SU-DHL-6 (cell line): ENCODE results near the gene DDB1.

Source experiments
- H2AFZ ChIP-seq: fragments of 200-600 bp; sonication (generic); 2 replicates; pipeline ENCODE4 v1.6.1; 2014; ENCODE audit warnings: low read depth, mild to moderate bottlenecking, moderate library complexity, mixed read lengths, antibody characterized with exemption, low read length; ENCODE audit not compliant: severe bottlenecking
- H3F3A ChIP-seq: fragments of 200-600 bp; shearing (Covaris generic); 2 replicates; pipeline ENCODE4 v1.6.0; 2016; ENCODE audit warnings: antibody characterized with exemption, mild to moderate bottlenecking; ENCODE audit not compliant: insufficient read depth
- H3K27ac ChIP-seq: fragments of 200-600 bp; sonication (generic); 2 replicates; pipeline ENCODE4 v1.5.1; 2016; ENCODE audit warnings: low read depth, mild to moderate bottlenecking, low read length, moderate library complexity, mixed read lengths
- H3K27me3 ChIP-seq: fragments of 200-600 bp; sonication (generic), shearing (Covaris generic); 2 replicates; pipeline ENCODE4 v1.6.0; 2014; ENCODE audit warnings: mild to moderate bottlenecking, low read length
- H3K36me3 ChIP-seq: fragments of 200-600 bp; sonication (generic); 2 replicates; pipeline ENCODE4 v1.6.1; 2014; ENCODE audit warnings: mild to moderate bottlenecking, low read length, mixed read lengths
- H3K4me2 ChIP-seq: fragments of 300-600, 200-600 bp; shearing (Covaris generic), sonication (generic); 2 replicates; pipeline ENCODE4 v1.6.0; 2014; ENCODE audit warnings: low read length, low read depth, mild to moderate bottlenecking; ENCODE audit not compliant: poor library complexity, severe bottlenecking
- H3K4me3 ChIP-seq: fragments of 200-600 bp; sonication (generic); 2 replicates; pipeline ENCODE4 v1.5.1; 2014; ENCODE audit warnings: antibody characterized with exemption, low read length, mild to moderate bottlenecking, mixed read lengths; ENCODE audit not compliant: insufficient read depth, poor library complexity, severe bottlenecking
- H3K79me2 ChIP-seq: fragments of 200-600 bp; sonication (generic); 2 replicates; pipeline ENCODE4 v1.6.1; 2014; ENCODE audit warnings: mild to moderate bottlenecking, low read length, moderate library complexity; ENCODE audit not compliant: insufficient read depth
- H3K9ac ChIP-seq: fragments of 200-600 bp; sonication (generic); 2 replicates; pipeline ENCODE4 v1.7.0; 2014; ENCODE audit warnings: mild to moderate bottlenecking, low read length
- H3K9me2 ChIP-seq: fragments of 200-600 bp; sonication (generic); replicated peaks from 2 replicates; pipeline ENCODE4 v1.6.1; 2014; ENCODE audit warnings: low read length; ENCODE audit not compliant: insufficient read depth
- H3K9me3 ChIP-seq: fragments of 200-600 bp; sonication (generic); 2 replicates; pipeline ENCODE4 v1.6.1; 2014; ENCODE audit warnings: low read length, mixed read lengths; ENCODE audit not compliant: insufficient read depth
- H4K20me1 ChIP-seq: fragments of 200-600 bp; sonication (generic); 2 replicates; pipeline ENCODE4 v1.6.1; 2014; ENCODE audit warnings: low read depth, mild to moderate bottlenecking, antibody characterized with exemption, low read length, moderate library complexity, mixed read lengths
- EZH2phosphoT487 ChIP-seq: fragments of 200-600 bp; sonication (generic), shearing (Covaris generic); conservative IDR thresholded peaks from 2 replicates; pipeline ENCODE4 v1.6.1; 2018; ENCODE audit warnings: mild to moderate bottlenecking, antibody characterized with exemption, low read length, moderate library complexity, mixed read lengths
- TF ChIP-seq, protein P1 (sequence below): fragments of 200-600 bp; sonication (generic); IDR thresholded peaks from one replicate; pipeline ENCODE4 v1.5.1; 2017; ENCODE audit warnings: antibody characterized with exemption, mild to moderate bottlenecking, low read length, moderate library complexity; ENCODE audit not compliant: insufficient read depth, poor library complexity, severe bottlenecking

Gene DDB1

DNA sequence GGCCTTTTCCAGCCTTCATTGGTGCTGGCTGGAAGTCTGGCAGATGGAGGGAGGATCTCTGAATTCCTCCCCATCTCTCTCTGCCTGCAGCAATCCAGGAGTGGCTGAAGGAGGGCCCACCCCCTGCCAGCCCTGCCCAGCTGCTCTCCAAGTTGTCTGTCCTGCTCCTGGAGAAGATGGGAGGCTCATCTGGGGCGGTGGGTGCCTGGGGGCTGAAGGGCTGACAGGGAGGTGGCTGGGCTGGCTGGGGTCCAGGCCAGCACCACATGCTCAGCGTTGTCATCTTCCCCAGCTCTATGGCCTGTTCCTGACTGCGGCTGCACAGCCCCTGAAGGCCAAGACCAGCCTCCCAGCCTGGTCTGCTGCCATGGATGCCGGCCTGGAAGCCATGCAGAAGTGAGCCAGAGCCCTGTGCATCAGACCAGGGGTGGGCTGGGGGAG is 12.3 kb upstream of the DDB1 start:
- H3K27me3 ChIP-seq: no peaks in the 10 kb centered on the region
- no peak overlapping the region for H3K4me2 ChIP-seq
- no peak overlapping the region for H3K4me3 ChIP-seq
- no peaks in the 10 kb centered on the region for H4K20me1 ChIP-seq
- H3K9me2 ChIP-seq: no peaks in the 10 kb centered on the region
- H3F3A ChIP-seq: no peaks in the 10 kb centered on the region
- H3K36me3 ChIP-seq: no peaks in the 10 kb centered on the region
- no peaks in the 10 kb centered on the region for H3K79me2 ChIP-seq
- H3K9me3 ChIP-seq: no peaks in the 10 kb centered on the region
- H3K9ac ChIP-seq: no peak overlapping the region
- no peak for TF ChIP-seq EZH2phosphoT487
- TF ChIP-seq, protein P1, sequence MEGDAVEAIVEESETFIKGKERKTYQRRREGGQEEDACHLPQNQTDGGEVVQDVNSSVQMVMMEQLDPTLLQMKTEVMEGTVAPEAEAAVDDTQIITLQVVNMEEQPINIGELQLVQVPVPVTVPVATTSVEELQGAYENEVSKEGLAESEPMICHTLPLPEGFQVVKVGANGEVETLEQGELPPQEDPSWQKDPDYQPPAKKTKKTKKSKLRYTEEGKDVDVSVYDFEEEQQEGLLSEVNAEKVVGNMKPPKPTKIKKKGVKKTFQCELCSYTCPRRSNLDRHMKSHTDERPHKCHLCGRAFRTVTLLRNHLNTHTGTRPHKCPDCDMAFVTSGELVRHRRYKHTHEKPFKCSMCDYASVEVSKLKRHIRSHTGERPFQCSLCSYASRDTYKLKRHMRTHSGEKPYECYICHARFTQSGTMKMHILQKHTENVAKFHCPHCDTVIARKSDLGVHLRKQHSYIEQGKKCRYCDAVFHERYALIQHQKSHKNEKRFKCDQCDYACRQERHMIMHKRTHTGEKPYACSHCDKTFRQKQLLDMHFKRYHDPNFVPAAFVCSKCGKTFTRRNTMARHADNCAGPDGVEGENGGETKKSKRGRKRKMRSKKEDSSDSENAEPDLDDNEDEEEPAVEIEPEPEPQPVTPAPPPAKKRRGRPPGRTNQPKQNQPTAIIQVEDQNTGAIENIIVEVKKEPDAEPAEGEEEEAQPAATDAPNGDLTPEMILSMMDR: no peak
- no peak overlapping the region for H2AFZ ChIP-seq
- no peak overlapping the region for H3K27ac ChIP-seq

DNA sequence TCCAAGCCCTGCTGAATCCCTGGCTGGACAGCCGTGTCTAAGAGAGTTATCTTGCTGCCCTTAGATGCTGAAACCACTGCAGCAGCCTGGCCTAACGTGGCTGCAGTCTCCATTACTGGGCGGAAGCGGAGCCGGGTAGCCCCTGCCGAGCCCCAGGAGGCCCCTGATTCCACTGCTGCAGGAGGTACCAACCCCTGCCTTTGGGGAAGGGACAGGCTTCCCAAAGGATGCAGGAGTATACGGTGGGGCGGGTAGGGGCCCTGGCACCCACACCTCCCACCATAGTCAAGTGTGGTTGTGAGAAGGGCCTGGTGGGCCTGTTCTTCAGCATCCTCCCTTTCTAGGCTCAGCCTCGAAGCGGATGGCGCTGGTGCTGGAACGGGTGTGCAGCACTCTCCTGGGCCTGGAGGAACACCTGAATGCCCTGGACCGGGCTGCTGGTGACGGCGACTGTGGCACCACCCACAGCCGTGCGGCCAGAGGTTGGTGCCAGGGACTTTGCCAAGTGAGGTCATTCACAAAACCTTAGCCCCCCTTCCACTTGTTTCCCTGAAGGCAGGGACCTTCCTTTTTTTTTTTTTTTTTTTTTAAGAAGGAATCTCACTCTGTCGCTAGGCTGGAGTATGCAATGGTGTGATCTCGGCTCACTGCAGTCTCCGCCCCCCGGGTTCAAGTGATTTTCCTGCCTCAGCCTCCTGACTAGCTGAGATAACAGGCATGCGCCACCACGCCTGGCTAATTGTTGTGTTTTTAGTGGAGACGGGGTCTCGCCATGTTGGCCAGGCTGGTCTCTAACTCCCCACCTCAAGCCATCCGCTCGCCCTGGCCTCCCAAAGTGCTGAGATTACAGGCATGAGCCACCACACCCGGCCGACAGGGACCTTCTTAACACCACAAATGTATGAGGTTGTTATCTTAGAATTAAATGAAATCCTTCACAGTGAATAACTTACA is 11.2 kb upstream of the DDB1 start:
- Histone ChIP-seq H3K4me3 (no peak overlapping the region), H4K20me1 (no peaks in the 10 kb centered on the region), H3K36me3 (no peaks in the 10 kb centered on the region), H3K9me2 (no peaks in the 10 kb centered on the region), H3K9me3 (no peaks in the 10 kb centered on the region), H3F3A (no peaks in the 10 kb centered on the region), H3K27ac (no peak overlapping the region), H3K4me2 (no peak overlapping the region), H3K9ac (no peak overlapping the region), H2AFZ (no peak overlapping the region), H3K27me3 (no peaks in the 10 kb centered on the region), H3K79me2 (no peaks in the 10 kb centered on the region)
- no peak for TF ChIP-seq EZH2phosphoT487
- TF ChIP-seq, protein P1: no peak

DNA sequence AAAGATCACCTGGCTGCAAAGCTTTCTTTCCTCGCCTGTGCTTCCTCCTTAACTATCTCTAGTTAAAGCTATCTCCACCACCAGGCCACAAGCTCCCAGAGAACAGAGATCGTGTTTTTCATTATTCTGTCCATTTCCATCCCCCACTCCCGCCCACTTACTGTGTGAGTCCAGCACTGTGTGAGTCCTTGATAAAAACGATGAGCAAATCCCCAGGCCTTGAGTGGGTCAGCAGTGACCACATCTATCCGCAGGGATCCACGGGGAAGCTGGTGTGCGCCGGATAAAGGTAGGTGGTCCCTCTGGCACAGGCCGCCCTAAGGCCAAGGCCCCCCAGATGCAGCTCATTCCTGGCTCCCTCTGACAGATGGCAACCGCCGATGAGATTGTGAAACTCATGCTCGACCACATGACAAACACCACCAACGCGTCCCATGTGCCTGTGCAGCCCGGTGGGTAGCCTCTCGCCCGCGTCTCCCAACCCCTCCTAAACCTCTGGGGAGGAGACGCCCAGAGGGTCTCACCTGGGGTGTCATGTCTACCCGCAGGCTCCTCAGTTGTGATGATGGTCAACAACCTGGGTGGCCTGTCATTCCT is 9.4 kb upstream of the DDB1 start:
- TF ChIP-seq, protein P1: no peak
- TF ChIP-seq EZH2phosphoT487: no peak
- Histone ChIP-seq H3K4me3 (no peak overlapping the region), H3K9ac (no peak overlapping the region), H2AFZ (no peak overlapping the region), H3K9me2 (no peaks in the 10 kb centered on the region), H3K4me2 (no peak overlapping the region), H3F3A (no peaks in the 10 kb centered on the region), H3K79me2 (no peaks in the 10 kb centered on the region), H3K36me3 (no peaks in the 10 kb centered on the region), H3K27me3 (no peaks in the 10 kb centered on the region), H3K27ac (no peak overlapping the region), H3K9me3 (no peaks in the 10 kb centered on the region), H4K20me1 (no peaks in the 10 kb centered on the region)
